Central memory CD8-positive, alpha-beta T cell (primary cell): ENCODE data around the gene ZSCAN12.
A peak's percentile ranks its signal among the peaks of the same experiment; 100 is the strongest.

Experiments
- ATAC-seq: fragments of 150-1000 bp; cut with Tn5 transposase; replicated peaks from 2 replicates; pipeline ENCODE4 v1.10.0; 2022; ENCODE audit warnings: mild to moderate bottlenecking, moderate FRiP score, moderate number of reproducible peaks; ENCODE audit not compliant: poor library complexity, severe bottlenecking; ENCODE audit errors: extremely low read depth
- DNase-seq, 2 donors: peaks; one replicate each; pipeline ENCODE4 v3.0.0; 2021; ENCODE audit warnings: low spot score in 2 of 2
- H3K27ac Mint-ChIP-seq: one replicate; pipeline ENCODE4 v1.8.0; 2022; ENCODE audit warnings: low read depth, mild to moderate bottlenecking, moderate library complexity, mixed read lengths
- H3K27me3 Mint-ChIP-seq: one replicate; pipeline ENCODE4 v1.8.0; 2022; ENCODE audit warnings: mixed read lengths
- H3K36me3 Mint-ChIP-seq: one replicate; pipeline ENCODE4 v1.8.0; 2022; ENCODE audit warnings: mild to moderate bottlenecking, moderate library complexity, mixed read lengths; ENCODE audit not compliant: insufficient read depth
- H3K4me1 Mint-ChIP-seq: one replicate; pipeline ENCODE4 v1.8.0; 2022; ENCODE audit warnings: mixed read lengths
- H3K4me3 Mint-ChIP-seq: one replicate; pipeline ENCODE4 v1.8.0; 2022; ENCODE audit warnings: mild to moderate bottlenecking, moderate library complexity, mixed read lengths
- H3K9me3 Mint-ChIP-seq: one replicate; pipeline ENCODE4 v1.8.0; 2022; ENCODE audit warnings: mixed read lengths

Gene ZSCAN12

DNA sequence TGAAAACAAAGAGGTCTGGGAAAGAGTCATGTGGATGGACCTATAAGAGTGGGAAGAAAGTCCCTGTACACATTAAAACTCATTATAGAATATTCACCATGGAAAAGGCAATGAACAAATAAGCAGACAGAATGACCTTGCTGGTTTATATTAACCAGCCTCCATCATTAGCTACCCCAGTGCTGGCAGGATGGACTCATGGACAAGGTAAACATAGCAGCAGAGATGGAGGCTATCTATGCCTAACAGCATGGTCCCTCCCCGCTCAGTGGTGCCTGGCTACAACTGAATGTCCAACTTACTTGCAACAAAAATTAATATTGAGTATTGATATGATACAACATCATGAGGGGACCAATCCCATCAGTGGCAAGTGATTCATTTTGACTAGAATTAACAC is 54.3 kb downstream of the ZSCAN12 start:
- peaks cover 47% of the 10 kb centered on the region for H3K27me3 Mint-ChIP-seq
- peaks cover 10% of the 10 kb centered on the region for H3K4me1 Mint-ChIP-seq
- H3K9me3 Mint-ChIP-seq = peaks cover 4% of the 10 kb centered on the region
- ATAC-seq (no peak), DNase-seq (no peak)
- no peak overlapping the region for H3K4me3 Mint-ChIP-seq
- no peak overlapping the region for H3K27ac Mint-ChIP-seq
- H3K36me3 Mint-ChIP-seq = peaks cover 4% of the 10 kb centered on the region

DNA sequence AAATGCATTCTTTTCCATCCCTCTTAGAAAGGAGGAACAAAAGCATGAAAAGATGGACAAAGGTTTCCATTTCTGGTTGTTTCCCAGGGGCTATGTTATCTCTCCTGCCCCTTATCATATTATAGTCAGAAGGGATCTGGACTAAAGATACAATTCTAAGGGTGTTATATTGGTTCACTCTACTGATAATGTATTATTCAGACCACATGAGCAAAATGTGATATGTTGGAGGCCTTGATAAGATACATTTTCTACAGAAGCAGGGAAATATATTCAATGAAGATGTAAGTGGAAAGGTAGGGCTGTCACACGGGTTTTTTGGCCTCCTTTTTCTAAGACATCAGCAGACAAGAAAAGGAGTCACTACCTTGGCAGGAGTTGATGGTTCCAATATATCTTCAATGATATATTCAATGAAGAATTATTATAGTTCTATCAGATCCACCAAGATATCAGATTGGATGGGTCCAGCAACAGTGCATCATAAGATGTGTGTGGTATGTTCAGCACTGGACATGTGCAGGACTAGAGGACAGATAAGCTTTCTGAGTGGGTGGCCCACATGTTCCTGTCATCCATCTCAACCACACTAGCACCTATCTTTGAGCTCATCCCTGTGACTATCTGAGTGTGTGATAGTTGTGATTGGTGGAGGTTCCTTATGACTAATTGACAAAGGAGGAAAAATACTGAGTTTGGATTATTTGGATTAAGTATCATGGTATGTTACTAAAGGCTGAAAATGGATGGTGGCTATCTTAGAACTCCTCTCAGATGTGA is 55.5 kb downstream of the ZSCAN12 start:
- Mint-ChIP-seq H3K4me1 (no peaks in the 10 kb centered on the region), H3K4me3 (no peak overlapping the region), H3K27ac (no peak overlapping the region), H3K9me3 (peaks cover 6% of the 10 kb centered on the region), H3K36me3 (no peaks in the 10 kb centered on the region), H3K27me3 (peaks cover 49% of the 10 kb centered on the region)
- no peak for DNase-seq
- ATAC-seq = no peak

DNA sequence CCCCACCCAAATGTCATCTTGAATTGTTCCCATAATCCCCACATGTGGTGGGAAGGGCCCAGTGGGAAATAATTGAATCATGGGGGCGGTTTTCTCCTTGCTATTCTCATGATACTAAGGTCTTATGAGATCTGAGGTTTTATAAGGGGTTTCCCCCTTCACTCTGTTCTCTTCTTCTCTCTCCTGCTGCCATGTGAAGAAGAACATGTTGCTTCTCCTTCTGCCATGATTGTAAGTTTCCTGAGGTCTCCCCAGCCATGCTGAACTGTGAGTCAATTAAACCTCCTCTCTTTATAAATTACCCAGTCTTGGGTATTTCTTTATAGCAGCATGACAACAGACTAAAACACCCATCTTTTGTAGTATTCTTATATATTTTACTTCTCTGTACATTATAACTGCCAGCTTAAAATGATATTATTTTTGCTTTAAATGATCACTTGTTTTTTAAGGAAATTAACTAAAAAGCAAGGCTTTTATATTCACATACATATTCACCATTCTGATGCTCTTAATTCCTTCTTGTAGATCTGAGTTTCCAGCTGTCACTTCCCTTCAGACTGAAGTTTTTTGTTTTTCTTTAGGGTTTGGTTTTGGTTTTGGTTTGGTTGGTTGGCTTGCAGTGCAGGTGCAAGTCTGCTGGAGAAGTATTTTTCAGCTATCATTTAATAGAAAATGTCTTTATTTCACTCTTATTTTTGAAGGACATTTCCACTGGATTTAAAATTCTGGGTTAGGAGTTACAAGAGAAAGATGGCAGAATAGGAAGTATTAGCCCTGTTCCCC is 59.0 kb downstream of the ZSCAN12 start:
- H3K4me3 Mint-ChIP-seq = no peak overlapping the region
- H3K9me3 Mint-ChIP-seq = peaks cover 6% of the 10 kb centered on the region
- peaks cover 30% of the 10 kb centered on the region for H3K27me3 Mint-ChIP-seq
- H3K4me1 Mint-ChIP-seq = no peaks in the 10 kb centered on the region
- no peak overlapping the region for H3K27ac Mint-ChIP-seq
- DNase-seq = no peak
- no peak for ATAC-seq
- no peaks in the 10 kb centered on the region for H3K36me3 Mint-ChIP-seq

DNA sequence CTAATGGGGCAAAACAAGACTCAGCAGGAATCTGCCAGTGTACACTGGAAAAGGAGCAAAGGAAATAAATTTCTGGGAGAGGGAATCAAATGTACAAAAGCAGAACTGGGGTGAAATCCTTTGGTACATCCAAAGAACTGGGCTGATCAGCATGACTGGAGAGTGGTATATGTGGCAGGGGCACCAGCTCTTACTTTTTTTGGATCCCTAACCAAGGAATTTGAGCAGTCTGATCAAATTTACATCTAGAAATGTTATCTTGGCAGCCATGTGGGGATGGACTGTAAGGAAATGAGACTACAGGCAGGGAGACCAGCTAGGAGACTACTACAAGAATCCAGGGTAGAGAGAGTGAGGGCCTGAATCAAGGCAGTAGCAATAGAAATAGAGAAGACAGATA is 62.4 kb downstream of the ZSCAN12 start:
- peaks cover 6% of the 10 kb centered on the region for H3K9me3 Mint-ChIP-seq
- peaks cover 10% of the 10 kb centered on the region for H3K27me3 Mint-ChIP-seq
- ATAC-seq = no peak
- H3K4me1 Mint-ChIP-seq = peaks cover 11% of the 10 kb centered on the region
- H3K4me3 Mint-ChIP-seq = no peak overlapping the region
- no peak for DNase-seq
- no peak overlapping the region for H3K27ac Mint-ChIP-seq
- no peaks in the 10 kb centered on the region for H3K36me3 Mint-ChIP-seq

DNA sequence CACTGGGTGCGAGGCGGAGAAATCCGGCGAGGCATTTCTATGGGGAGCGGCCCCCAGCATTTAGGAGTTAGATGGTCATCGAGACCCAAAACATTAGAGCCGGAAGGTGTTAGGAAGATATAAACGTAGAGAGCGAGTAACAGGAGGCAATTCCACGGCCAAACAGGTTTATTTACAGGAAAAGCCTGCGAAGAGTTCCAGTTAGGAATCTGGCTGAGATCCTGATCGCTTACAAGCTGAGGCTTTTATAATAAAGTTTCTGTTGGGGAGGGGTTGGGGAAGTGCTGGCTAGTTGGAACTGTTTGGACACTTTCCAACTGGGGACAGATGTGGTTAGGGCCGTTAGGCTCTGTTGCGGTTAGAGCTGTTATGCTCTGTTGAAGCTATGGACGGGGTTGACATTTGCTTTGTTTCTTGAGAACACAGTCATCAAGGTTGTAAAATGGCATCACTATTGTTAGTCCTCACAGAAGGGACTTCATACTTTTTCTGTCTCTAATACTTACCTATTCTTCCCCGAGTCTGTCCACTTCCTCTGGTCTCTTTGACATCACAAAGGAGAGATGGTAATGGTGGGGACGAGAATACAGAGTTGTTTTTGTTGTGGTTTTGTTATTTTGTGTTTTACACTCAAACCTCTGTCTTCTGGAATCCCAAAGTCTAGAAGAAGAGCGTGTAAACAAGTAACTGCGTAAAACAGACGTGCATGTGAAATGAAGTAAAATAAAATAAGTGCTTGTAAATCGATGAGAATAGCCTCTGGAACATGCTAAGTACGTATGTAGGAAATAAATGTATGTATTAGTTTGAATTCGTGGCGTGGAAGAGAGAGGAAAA is 63.0 kb downstream of the ZSCAN12 start:
- H3K27ac Mint-ChIP-seq = no peak overlapping the region
- no peak for DNase-seq
- peak; percentile 7 for ATAC-seq
- peaks cover 11% of the 10 kb centered on the region for H3K4me1 Mint-ChIP-seq
- H3K4me3 Mint-ChIP-seq = no peak overlapping the region
- H3K27me3 Mint-ChIP-seq = peaks cover 9% of the 10 kb centered on the region
- no peaks in the 10 kb centered on the region for H3K36me3 Mint-ChIP-seq
- peaks cover 6% of the 10 kb centered on the region for H3K9me3 Mint-ChIP-seq

DNA sequence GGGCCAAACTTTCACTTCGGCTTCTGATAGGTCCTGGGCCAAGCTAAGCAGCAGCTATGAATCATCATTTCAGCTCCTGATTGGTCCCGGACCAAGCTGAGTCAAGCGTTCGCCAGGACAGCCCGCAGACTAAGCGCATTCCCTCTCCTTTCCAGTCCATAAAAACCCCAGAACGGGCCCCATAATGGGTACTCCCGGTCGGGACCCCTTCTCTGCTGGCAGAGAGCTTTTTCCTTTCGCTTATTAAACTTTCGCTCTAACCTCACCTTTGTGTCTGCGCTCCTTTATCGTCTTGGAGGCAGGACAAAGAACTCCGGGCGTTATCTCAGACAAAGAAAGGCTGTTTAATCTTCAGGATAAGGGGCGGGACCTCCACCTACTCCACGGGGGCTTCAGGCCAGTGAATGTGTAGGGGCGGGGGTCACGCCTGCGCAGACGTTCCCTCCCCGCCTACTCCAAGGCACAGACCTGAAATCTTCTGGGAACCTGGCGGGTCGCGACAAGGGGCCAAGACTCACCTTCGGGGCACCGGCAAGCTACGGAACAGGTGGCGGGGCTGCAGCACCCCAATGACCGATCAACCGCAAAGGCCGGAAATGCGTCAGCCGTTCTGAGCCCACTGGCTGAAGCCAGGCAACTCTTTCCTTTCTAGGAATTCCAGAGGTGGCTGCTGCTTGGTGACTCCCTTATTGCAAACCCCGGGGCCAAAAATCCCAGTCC is 63.8 kb downstream of the ZSCAN12 start, which contains the start of gene ZSCAN31:
TSS of gene ZSCAN31 (minus strand) at position 585 of the 720 bp plus-strand sequence. CDS start 6,465 bp downstream, outside the sequence.
- H3K9me3 Mint-ChIP-seq = peaks cover 6% of the 10 kb centered on the region
- H3K4me1 Mint-ChIP-seq = peaks cover 11% of the 10 kb centered on the region
- ATAC-seq = peak; percentile 93
- no peaks in the 10 kb centered on the region for H3K36me3 Mint-ChIP-seq
- peaks cover 8% of the 10 kb centered on the region for H3K27me3 Mint-ChIP-seq
- DNase-seq = peak; percentile 53 to 74
- H3K4me3 Mint-ChIP-seq = no peak within 1 kb of the TSS
- H3K27ac Mint-ChIP-seq = no peak within 1 kb of the TSS

DNA sequence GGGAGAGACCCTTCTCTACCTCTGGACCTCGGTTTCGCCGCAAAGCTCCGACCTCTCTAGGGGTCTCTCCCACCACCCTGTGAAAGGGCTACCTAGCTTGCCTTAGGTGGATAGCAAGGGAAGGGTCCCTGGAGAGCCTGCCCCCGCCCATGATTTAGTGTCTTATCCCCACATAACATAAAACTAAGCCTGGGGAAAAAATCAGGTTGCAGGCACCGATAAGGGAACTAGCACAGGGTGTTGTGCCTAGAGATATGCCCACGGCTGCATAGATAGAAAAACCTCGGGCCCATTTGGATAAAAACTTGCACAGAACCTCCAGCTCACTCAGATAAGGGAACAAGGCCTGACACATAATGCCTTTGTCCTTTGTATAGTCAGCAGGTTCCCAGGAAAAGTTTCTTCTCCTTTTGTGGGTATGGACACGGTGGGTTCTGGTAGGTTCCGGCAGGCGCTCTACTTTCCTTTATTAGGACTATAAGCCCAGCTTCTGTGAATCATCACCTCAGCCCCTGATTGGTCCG is 64.4 kb downstream of the ZSCAN12 start:
- Mint-ChIP-seq H3K27ac (no peak overlapping the region), H3K36me3 (no peaks in the 10 kb centered on the region), H3K27me3 (peaks cover 1% of the 10 kb centered on the region), H3K4me3 (no peak overlapping the region), H3K9me3 (peaks cover under 1% of the 10 kb centered on the region), H3K4me1 (peaks cover 11% of the 10 kb centered on the region)
- DNase-seq = no peak
- ATAC-seq = peak; percentile 17

DNA sequence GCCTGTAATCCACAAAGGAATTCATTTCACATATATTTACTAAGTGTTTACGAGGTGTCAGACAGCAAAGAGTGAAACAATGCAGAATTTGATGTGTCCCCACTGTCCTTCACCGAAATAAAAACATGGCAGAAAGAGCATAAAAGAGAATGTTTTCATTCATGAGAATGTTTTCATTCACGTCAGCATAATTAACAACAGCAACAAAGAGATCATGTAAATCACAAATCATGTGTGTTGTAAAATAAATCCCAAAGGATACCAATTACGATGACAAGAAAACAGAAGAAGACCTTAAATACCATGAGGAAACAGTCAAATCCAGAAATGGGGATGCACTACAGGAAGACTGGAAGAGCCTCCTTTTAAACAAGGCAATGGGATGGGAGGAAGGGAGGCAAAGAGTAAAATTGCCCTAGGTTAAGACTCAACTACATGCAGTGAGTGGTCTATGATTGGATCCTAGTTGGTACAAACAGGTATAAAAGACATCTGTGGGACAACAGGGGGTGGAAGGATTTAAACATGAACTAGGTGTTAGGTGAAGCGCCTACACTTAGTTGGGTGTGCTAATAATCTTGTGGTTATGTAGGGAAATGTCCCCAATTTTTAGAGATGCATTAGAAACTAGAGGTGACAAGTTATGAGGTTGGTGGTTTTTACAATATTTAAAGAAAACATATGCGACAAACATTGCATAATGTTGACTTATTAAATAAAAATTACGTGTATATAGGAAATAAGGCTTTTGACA is 65.1 kb downstream of the ZSCAN12 start:
- ATAC-seq (peak; percentile 19), DNase-seq (no peak)

DNA sequence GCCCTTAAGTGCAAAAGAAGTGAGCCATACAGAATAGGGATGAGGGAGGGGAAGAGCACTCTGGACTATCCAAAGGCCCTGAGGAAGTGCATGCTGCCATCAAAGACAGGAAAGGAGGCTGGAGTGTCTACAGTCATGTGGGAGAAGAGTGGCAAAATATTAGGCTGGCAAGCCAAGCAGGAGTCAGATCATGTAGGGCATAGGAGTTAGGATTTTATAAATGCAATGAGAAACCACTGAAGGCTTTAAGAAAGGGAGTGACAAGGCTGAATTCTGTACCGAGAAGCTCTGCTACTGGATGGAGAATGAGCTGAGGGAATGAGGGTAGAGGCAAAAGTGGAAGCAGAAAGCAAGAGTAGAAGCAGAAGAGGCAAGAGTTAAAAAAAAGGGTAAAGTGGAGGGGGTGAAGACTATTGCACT is 65.9 kb downstream of the ZSCAN12 start:
- Mint-ChIP-seq H3K27me3 (no peaks in the 10 kb centered on the region), H3K9me3 (peaks cover 4% of the 10 kb centered on the region), H3K4me3 (no peak overlapping the region), H3K27ac (no peak overlapping the region), H3K36me3 (no peaks in the 10 kb centered on the region), H3K4me1 (peaks cover 11% of the 10 kb centered on the region)
- DNase-seq = no peak
- ATAC-seq = no peak

More for the DNA sequence above, 65.1 kb downstream of the ZSCAN12 start:
- Mint-ChIP-seq H3K36me3 (no peaks in the 10 kb centered on the region), H3K4me3 (no peak overlapping the region), H3K27ac (no peak overlapping the region), H3K9me3 (no peaks in the 10 kb centered on the region), H3K4me1 (peaks cover 11% of the 10 kb centered on the region), H3K27me3 (no peaks in the 10 kb centered on the region)

DNA sequence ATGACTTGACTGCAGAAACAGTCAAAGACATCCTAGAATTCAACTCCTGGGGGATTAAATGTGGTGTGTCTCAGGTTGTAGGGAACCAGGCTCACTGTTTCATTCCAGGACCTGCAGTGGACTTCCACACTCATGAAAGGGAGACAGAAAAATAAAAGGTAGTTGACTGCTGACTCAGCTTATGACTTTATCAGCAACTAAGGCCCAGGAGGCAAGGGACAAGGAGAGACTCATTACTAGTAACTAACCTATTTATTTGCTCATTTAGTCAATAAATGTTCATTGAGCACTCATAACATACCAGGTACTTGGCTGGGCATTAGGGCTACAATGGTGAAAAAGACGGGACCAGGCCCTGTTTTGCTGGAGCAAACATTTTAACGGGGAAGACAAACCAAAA is 66.5 kb downstream of the ZSCAN12 start:
- no peaks in the 10 kb centered on the region for H3K27me3 Mint-ChIP-seq
- H3K9me3 Mint-ChIP-seq = peaks cover 4% of the 10 kb centered on the region
- H3K27ac Mint-ChIP-seq = no peak overlapping the region
- DNase-seq = no peak
- ATAC-seq = no peak
- H3K36me3 Mint-ChIP-seq = no peaks in the 10 kb centered on the region
- H3K4me1 Mint-ChIP-seq = peaks cover 11% of the 10 kb centered on the region
- H3K4me3 Mint-ChIP-seq = no peak overlapping the region

DNA sequence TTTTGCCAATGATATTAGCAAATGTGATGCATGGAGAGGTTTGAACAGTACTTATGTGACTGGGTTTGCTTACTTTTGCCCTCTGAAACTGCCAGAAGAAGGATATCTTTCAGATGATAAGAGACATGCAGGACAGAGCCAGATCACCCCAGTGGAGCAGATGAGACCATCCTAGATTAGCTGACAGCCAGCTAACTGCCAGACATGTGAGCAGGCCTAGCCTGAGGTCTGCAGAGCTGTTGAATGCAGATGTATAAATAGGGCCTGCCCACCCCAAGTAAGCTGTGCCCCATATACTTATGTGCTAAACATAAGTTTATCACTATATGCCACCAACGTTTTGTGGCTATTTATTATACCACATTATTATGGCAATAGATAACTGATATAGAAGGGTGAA is 69.5 kb downstream of the ZSCAN12 start:
- Mint-ChIP-seq H3K4me1 (peaks cover 9% of the 10 kb centered on the region), H3K9me3 (peaks cover 20% of the 10 kb centered on the region), H3K36me3 (no peaks in the 10 kb centered on the region), H3K27ac (no peak overlapping the region), H3K4me3 (no peak overlapping the region), H3K27me3 (no peaks in the 10 kb centered on the region)
- DNase-seq = no peak
- no peak for ATAC-seq
